GM19452 (cell line): ENCODE measurements around the gene SPAG4.

Experiments
- ATAC-seq: cut with Tn5 transposase; IDR thresholded peaks from one replicate; pipeline ENCODE4 v1.9.1; 2021; ENCODE audit not compliant: unreplicated experiment

Gene SPAG4

DNA sequence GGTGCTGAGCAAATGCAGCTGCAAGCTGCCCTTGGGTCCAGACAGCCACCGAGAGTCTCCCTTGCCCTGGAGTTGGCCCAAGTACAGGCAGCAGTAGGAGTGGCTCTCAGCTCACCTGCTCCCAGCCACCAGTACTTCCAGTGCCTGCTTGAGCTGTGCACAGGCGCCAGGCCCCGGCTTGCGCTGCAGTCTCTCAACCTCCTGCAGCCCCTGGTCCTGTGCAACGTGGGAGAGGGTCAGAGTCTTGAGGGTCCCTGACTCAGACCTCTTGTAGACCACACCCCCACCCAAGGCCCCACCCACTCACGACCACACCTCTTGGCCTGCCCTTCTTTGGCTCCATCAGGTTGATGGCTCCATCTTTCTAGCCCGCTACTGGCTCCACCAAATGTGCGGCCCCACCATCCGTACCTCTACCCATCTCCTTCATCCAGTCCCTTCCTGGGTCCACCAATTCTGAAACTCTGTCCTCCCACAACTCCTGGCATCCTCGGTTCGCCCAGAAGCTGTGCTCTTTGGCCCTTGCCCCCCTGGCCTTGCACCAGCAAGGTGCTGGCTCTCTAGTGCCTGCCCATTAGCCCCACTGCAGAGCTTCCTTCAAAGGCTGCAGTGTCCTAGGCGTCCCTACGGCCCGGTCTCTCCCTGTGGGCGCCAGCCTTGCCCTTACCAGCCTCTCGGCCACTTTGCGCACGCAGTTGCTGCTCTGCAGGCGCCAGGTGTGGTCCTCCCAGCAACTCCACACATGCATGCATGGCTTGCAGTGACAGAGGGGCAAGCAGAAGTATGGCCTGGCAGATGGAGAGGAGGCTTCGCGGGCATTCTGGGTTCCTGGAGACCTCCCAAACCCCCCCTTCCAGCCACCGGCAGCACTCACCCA lies 16.5 kb upstream of the SPAG4 start:
- no peak for ATAC-seq

DNA sequence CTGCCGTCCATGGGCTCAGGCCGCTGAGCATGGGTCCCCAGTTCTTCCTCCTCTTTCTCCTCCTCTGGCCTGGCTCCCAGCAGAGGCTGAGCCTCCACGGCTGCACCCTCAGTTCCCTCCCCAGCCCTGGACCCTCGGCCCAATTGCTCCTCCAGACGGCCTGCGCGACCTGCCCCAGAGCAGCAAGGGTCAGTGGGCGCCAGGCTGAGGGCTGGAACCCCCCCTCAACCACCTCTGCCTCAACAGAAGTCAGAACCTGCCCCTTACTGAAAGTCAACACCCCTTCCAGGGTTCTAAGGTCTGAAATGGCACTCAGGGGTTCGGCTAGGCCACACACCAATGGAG lies 15.9 kb upstream of the SPAG4 start:
- no peak for ATAC-seq

DNA sequence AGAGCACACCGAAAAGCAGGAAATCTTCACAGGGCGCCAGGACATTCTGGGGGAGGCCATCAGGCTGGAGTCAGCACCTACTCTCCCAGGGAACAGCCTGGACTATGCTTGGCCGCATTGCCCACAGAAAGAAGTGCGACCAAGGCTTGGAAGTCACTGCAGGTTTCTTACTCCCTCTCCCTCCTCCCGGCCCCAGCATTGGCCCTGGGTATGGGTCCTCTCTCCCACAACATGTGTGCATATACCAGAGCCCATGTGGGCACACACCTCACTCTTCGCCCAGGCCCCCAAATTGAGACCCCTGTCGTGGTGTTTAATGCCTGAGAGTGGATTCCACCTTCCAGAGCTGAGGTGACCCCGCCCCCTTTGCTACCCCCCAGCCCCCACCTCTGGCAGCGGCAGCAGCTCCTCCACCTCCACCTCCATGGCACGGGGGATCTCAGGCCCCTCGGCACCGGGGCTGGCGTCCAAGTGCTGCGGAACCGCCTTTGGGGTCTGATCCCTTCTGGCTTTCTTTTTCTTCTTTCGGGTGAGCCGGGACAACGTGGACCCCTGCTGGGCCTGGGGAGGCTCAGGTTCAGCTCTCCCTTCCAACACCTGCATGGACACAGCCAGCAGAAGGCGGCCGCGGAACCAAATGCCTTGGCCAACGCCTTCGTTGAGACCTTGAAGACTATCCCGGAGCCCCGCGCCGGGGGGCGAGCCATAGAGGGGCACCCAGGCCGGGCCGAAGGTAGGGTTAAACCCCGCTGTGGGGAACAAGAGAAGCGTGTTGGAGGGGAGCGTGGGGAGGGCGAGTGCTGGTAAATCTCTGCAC lies 15.2 kb upstream of the SPAG4 start:
- no peak for ATAC-seq

DNA sequence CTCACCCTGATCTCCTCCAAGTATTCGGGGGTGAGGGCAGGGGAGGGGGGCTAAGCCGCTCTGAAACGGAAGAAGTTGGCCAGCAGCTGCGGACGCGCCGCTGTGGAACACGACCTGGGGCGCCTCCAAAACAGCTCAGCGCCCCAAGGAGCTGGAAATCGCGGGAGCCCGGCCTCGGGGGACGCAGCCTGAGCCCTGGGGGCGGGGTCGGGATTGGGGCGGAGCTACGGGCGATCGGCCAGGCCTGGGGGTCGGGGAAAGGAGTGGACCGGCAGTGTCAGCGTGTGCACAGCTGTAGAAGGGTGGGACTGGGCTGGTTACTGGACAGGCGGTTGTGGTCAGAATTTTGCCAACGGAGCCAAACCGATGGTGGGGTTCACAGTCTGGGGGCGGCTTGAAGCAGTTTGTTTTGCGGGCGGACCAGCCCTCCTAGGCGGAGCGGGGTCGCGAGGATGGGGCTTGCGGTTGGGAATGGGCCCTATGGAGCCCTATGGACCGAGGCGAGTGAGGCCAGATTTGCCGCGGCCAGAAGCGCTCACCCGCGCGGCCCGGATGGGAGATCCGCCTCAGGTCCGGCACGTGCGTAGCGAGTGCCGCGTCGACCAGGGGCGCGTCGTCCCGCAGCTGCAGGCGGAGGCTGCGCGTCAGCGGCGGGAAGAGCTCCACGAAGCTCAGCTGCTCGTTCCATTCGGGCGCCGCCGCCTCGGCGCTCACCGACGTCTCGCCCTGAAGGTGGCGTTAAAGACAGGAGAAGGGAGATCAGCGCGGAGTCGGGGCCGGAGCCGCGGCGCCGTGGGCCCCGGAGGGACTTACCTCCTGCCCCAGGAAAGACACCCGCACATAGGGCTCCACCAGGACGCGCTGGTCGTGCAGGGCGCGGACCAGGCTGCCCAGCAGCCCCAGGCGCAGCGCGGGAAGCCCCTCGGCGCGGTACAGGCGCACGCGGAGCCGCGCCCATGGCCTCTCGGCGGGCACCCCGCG lies 14.3 kb upstream of the SPAG4 start:
- ATAC-seq, result no peak

DNA sequence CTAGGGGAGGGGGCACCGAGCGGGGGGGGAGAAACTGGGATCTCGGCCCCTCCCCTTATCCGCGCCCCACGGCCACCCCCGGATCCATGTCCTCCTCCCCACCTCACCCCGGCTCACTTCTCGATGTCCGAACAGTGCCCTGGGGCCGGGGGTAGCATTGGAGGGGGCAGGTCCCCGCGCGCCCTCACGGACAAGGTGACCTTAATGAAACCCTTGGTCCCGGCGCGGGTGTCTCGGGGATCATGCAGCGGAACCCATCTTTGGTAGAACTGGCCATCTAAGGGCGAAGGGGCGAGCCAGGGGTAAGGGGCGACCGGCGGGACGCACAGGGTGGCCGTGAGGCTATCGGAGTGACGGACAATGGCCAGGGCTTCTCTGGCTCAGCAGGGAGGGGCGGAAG lies 13.6 kb upstream of the SPAG4 start:
- ATAC-seq, result no peak

DNA sequence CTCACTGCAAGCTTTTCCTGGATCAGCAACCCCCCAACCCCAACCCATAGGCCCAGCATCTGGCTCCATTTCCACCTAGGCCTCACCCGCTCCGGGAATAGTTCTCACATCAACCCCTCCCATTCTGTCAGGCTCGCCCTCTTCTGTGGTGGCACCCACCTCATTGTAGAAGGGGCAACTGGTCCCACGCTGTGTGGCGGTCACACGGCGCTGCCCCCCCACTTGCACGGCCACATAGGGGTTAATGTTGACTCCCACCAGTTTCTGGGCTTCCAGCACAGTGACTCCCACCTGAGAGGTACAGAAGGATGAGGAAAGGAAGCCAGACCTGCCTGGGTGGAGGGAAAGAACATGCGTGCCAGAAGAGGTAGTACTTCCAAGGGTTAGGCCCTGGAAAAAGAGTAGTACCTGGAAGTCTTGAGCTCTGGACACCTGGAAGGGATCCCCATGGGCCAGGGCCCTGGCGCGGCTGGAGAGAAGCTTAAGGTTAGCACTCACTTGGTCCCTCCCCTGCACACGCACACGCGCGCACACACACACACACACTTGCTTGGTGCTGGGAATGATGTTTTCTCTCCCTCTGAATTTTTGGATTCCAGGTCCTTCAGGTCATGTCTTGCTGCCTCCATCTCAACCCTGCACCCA lies 12.7 kb upstream of the SPAG4 start:
- no peak for ATAC-seq

DNA sequence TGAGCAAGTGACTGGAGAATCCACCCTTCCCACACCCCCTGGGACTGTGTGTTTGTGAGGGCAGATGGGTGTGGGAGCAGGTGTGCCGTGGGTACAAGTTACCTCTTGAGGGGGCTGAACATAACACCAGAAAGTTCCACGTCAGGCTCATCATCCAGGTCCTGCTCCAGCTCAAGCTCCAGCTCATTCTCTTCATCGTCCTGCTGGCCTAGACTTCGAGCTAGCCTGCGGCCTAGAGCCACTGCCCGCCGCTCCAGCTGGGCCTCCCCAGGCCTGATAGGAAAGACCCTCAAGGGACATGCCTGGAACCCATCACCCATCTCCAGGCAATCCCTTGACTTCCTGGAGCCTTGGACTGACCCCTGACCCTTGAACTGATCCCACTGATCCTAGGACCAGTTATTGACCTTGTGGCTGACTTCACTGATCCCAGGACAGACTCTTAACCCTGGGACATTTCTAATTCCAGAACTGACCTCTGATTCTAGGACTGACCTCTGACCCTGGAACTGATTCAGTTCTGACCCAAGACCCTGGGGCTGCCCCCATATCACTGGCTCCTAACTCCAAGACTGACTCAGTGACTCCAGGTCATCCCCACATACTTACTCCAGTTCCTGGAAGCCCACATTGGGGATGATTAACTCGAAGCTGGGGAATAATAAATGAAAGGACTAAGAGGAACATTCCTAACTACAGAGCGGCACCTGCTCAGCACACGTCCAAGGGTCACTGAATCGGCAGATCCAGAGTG lies 11.8 kb upstream of the SPAG4 start:
- ATAC-seq, result no peak

DNA sequence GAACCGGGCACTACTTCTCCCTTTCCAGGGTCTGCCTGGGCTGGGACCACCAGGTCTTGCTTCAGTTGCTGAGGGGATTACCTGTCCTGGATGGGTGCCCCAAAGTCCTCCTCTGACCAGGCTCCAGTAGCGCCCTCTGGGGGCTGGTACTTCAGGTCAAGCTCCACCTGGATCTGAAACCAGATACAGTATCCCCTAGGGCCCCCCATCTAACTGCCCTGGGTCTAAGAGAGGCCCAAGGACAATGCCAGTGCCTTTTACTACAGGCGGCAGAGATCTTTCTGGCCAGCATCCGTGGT lies 11.2 kb upstream of the SPAG4 start:
- no peak for ATAC-seq

DNA sequence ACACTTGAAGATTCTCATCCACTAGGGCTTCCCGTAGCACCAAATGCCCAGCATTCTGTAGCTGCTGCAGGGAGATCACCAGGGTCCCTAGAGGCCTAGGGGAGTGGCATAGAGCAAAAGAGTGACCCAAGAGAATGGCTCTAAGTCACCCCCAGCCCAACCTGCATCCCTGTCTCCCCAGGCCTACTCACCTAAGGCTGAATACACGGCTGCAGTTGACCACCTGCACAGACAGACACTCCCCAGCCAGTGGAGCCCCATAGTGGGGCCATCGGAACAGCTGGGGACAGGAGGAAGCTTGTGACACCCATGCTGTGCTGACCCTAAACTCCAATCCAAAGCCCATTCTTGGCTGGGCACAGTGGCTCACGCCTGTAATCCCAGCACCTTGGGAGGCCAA lies 9.5 kb upstream of the SPAG4 start:
- no peak for ATAC-seq

DNA sequence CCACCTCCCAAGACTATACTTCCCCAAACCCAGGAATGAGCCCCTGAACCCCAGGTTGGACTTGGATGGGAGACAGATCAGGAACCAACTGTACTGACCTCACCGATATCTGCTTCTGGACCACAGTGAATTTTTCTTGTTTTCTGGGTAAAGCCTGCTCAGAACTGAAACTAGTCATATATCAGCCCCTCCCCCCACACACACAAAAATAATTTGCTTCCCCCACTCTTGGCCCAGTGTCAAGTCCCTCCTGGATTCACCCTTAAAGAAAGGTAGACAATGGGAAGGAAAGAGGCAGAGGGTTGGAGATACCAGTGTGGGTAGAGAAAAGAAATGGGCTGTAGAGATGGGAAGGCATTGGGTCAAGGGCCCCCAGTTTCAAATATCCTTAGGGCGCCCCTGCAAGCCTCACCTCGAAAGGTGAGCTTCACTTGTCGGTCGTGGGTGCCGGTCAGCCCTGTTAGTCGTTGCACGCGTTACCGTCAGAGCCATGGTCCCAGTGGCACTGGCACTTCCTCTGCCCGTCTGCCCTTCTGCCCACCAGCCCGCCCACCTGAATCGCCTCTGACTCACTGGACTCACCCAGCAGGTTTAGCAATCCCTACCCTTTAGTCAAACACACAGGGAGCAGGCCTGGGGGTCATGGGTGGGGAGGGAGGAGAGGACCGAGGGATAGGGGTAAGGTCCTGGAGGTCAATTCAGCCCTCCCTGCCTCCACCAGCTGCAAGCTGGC lies 8.5 kb upstream of the SPAG4 start:
- no peak for ATAC-seq

DNA sequence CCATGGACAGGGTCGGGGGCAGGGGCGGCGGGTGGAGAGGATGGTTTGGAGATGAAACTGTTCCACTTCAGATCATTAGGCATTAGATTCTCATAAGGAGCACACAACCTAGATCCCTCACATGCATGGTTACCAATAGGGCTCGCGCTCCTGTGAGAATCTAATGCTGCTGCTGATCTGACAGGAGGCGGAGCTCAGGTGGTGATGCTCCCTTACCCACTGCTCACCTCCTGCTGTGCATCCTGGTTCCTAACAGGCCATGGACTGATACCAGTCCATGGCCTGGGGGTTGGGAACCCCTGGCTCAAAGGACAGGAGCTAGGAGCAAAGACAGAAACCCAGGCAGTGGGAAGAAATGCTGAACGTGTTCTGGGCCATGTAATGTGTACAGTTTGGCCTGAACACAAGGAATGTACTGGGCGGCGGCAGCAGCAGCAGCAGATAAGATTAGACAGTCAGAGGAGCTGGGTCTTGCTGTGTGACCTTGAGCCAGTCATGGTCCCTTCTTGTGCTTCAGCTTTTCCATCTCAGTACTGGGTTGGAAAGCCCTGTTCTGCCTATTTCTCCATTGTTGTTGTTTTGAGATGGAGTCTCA lies 4.7 kb upstream of the SPAG4 start:
- ATAC-seq, result no peak

DNA sequence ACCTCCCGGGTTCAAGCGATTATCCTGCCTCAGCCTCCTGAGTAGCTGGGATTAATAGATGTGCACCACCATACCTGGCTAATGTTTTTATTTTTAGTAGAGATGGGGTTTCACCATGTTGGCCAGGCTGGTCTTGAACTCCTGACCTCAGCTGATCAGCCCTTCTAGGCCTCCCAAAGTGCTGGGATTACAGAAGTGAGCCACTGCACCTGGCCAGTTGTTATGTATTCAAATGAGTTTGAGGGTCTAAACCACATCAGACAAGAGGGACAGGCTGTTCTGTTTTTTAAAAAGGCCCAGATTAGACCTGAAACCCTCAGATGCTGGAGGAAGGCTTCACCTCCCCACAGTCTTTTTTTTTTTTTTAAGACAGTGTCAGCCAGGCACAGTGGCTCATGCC lies 4.1 kb upstream of the SPAG4 start:
- ATAC-seq, result no peak

DNA sequence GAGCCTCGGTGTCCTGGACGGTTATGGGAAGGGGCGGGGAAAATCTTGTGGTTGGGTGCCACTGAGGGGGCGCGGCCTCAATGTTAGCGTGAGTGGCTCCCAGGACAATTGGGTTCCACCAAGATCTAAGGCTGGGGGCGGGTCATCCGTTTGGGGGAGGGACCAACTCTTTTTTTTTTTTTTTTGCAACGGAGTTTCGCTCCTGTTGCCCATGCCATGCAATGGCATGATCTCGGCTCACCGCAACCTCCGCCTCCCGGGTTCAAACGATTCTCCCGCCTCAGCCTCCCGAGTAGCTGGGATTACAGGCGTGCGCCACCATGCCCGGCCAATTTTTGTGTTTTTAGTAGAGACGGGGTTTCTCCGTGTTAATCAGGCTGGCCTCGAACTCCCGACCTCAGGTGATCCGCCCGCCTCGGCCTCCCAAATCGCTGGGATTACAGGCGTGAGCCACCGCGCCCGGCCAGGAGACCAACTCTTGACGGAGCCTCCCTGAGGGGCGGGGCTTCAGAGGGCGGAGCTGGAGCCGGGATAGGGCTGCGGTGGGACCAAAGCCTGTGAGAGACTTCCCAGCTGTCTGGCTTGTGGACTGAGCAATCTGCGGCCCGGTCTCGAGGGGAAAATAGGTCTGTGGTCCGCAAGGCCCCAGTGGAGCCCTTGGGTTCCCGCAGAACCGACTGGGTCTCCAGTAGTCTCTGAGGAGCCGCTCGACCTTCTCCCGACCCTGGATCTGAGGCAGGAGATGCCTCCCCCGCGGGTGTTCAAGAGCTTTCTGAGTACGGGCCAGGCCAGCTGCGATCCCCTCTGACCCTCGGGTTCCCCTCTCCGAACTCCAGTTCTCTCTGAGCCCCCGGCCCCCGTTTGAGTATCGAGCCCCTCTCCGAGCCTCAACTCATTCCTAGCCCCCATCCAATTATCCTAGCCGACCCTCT lies 1.1 kb downstream of the SPAG4 start:
- no peak for ATAC-seq

DNA sequence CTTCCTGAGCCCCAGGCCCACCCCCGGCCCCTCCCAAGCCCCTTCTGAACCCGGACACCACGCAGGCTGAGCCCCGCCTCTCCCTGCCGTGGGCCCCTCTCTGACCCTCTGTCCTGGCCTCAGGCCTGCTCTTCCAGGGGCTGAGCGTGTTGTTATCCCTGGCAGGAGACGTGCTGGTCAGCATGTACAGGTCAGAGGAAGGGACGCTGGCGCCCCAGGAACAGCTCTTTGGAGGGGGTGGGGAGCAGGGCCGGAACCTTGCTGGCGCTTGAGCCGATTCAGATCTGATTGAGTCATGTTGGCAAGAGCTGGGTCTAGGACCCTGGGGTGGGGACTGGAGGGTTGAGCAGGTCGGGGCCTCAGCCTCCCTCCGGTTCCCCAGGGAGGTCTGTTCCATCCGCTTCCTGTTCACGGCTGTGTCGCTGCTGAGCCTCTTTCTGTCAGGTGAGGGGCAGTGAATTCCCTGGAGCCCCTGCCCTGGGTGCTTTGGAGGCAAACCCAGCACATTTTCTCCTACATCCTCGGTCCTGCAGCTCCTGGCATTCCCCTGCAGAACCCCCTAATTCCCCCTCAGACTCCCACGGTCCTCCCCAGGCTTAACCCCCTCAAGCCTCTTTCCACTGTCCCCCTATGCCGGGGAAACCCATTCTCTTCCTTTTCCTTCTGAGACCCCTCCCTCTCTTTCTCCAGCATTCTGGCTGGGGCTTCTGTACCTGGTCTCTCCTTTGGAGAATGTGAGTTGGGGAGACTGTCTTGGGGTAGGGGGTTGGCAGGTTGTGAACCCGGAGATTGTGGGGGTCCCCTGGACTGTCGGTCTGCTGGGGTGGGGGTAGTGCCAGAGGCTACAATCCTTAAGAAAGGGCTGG lies 2.0 kb downstream of the SPAG4 start:
- no peak for ATAC-seq

DNA sequence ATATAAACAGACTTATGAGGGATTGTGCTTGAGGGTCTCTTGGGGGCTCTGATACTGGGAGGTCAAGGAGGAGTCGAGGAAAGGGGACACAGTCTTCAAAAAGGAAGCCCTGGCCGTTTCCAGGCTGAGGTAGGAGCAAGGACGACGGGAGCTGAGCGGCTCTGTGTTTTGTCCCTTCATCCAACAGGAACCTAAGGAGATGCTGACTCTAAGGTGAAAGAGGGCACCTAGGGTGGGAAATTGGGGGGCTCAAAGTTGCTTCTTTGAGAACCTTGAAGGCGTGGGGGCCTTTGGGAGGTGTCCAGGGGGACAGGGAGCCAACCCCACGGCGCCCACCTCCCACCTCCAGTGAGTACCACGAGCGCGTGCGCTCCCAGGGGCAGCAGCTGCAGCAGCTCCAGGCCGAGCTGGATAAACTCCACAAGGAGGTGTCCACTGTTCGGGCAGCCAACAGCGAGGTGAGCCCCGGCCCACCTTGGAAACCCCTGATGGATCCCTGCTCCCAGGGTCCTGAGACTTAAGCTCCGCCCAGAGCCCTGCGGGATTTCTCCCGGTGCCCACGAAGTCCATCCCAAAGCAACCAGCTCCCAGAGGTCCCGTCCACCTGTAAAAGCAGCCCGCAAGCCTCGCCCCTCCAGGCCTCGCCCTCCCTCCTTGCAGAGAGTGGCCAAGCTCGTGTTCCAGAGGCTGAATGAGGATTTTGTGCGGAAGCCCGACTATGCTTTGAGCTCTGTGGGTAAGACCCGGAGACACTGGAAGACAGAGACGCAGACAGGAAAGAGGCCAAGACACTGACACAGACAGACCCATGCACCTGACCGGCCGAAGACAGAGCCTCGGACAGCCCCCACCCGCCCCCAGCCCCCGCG lies 2.9 kb downstream of the SPAG4 start:
- no peak for ATAC-seq
